ENCODE results near the gene TMEM250. TPM values are rescaled to one million over a fixed set of nuclear protein-coding genes. Genes with fewer than 3 reads are reported as not detected.

The TMEM250 gene
- total RNA-seq, 6 experiments from 2014 or later, result 12.4 to 29.7 (median 15.4) TPM

GRCh38 chr9:136078024-136078423 lies 40.7 kb downstream of the TMEM250 start:
- no peaks in the 10 kb centered on the region for H3K36me3 ChIP-seq
- no peak overlapping the region for H3K27ac ChIP-seq
- no peaks in the 10 kb centered on the region for H3K9me3 ChIP-seq
- intact Hi-C loops (cut with DNase I), result no loop called here
- DNase-seq (peak in 1 of 3 donors; percentile 32), ATAC-seq (no peak)
- 85% methylated on average over 7 of the region's 12 CpGs for WGBS (ENCODE audit: insufficient coverage, low coverage, low lambda C conversion rate, missing lambda C conversion rate)
- no peak for TF ChIP-seq POLR2A (IDR thresholded peaks at IDR 0.05)
- TF ChIP-seq, protein P1, sequence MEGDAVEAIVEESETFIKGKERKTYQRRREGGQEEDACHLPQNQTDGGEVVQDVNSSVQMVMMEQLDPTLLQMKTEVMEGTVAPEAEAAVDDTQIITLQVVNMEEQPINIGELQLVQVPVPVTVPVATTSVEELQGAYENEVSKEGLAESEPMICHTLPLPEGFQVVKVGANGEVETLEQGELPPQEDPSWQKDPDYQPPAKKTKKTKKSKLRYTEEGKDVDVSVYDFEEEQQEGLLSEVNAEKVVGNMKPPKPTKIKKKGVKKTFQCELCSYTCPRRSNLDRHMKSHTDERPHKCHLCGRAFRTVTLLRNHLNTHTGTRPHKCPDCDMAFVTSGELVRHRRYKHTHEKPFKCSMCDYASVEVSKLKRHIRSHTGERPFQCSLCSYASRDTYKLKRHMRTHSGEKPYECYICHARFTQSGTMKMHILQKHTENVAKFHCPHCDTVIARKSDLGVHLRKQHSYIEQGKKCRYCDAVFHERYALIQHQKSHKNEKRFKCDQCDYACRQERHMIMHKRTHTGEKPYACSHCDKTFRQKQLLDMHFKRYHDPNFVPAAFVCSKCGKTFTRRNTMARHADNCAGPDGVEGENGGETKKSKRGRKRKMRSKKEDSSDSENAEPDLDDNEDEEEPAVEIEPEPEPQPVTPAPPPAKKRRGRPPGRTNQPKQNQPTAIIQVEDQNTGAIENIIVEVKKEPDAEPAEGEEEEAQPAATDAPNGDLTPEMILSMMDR (IDR thresholded peaks at IDR 0.05), result no peak
- H3K4me3 ChIP-seq, result no peak overlapping the region
- H3K4me1 ChIP-seq, result no peaks in the 10 kb centered on the region
- H3K27me3 ChIP-seq, result no peaks in the 10 kb centered on the region

- 85% methylated on average over 7 of the region's 8 CpGs for WGBS (ENCODE audit: insufficient coverage, low coverage, low lambda C conversion rate, missing lambda C conversion rate)
- ATAC-seq (no peak), DNase-seq (peak in 1 of 3 donors; percentile 42)
- intact Hi-C loops (cut with DNase I), result no loop called here
- Histone ChIP-seq H3K4me1 (no peaks in the 10 kb centered on the region), H3K36me3 (no peaks in the 10 kb centered on the region), H3K4me3 (no peak overlapping the region), H3K27ac (no peak overlapping the region), H3K9me3 (no peaks in the 10 kb centered on the region), H3K27me3 (no peaks in the 10 kb centered on the region)
- TF ChIP-seq POLR2A (IDR thresholded peaks at IDR 0.05), result no peak
- TF ChIP-seq, protein P1 (IDR thresholded peaks at IDR 0.05), result no peak
Measured at GRCh38 chr9:136077491-136077890, 41.2 kb downstream of the TMEM250 start.

GRCh38 chr9:136075881-136076678 lies 42.6 kb downstream of the TMEM250 start:
- intact Hi-C loops (cut with DNase I), result no loop called here
- Histone ChIP-seq H3K27me3 (no peaks in the 10 kb centered on the region), H3K36me3 (no peaks in the 10 kb centered on the region), H3K4me3 (no peak overlapping the region), H3K4me1 (no peaks in the 10 kb centered on the region), H3K27ac (no peak overlapping the region), H3K9me3 (no peaks in the 10 kb centered on the region)
- ATAC-seq (no peak), DNase-seq (peak in 1 of 3 donors; percentile 41)
- TF ChIP-seq POLR2A (IDR thresholded peaks at IDR 0.05), result no peak
- TF ChIP-seq, protein P1 (IDR thresholded peaks at IDR 0.05), result no peak
- WGBS (ENCODE audit: insufficient coverage, low coverage, low lambda C conversion rate, missing lambda C conversion rate), result 74% methylated on average over 22 of the region's 26 CpGs

- TF ChIP-seq POLR2A (IDR thresholded peaks at IDR 0.05), result no peak
- TF ChIP-seq, protein P1 (IDR thresholded peaks at IDR 0.05), result no peak
- WGBS (ENCODE audit: insufficient coverage, low coverage, low lambda C conversion rate, missing lambda C conversion rate), result 67% methylated on average over 3 of the region's 35 CpGs
- intact Hi-C loops (cut with DNase I), result no loop called here
- Histone ChIP-seq H3K36me3 (no peaks in the 10 kb centered on the region), H3K9me3 (no peaks in the 10 kb centered on the region), H3K4me1 (peaks cover 0 to 6% (median 0%) of the 10 kb centered on the region in 4 donors), H3K27me3 (no peaks in the 10 kb centered on the region), H3K4me3 (no peak overlapping the region), H3K27ac (no peak overlapping the region)
- DNase-seq, result peak in 1 of 3 donors; percentile 49
- ATAC-seq, result no peak
Measured at GRCh38 chr9:136075134-136075841, 43.4 kb downstream of the TMEM250 start.

Data from right lobe of liver (tissue), 6 donors.